Body of pancreas (tissue), 4 donors: ENCODE data around the gene NCAM2. TPM values are rescaled to one million over a fixed set of nuclear protein-coding genes. Genes with fewer than 3 reads are reported as not detected.

ENCODE experiments used
- ATAC-seq: fragments of 150-250 bp; one replicate; pipeline ENCODE4 v1.9.1; 2016
- DNase-seq, 4 donors: peaks; one replicate each; pipeline ENCODE4 v3.0.0-alpha.2; 2019
- H3K27ac ChIP-seq, 4 donors: fragments of 200-600 bp; sonication (generic); 1 replicate in 3 of 4; 2 replicates in 1 of 4; pipeline versions ENCODE4 v1.5.1 to v1.6.1; 2016 to 2019; ENCODE audit warnings: mild to moderate bottlenecking in 1 of 4, mixed read lengths in 1 of 4, moderate library complexity in 1 of 4
- H3K27me3 ChIP-seq, 2 donors: fragments of 200-600 bp; sonication (generic); one replicate each; pipeline ENCODE4 v1.6.0; 2016; ENCODE audit warnings: mild to moderate bottlenecking in 1 of 2
- H3K36me3 ChIP-seq, 2 donors: fragments of 200-600 bp; sonication (generic); replicated peaks in 1 of 2; 2 replicates each; pipeline ENCODE4 v1.5.1; 2016; ENCODE audit warnings: low read depth in 2 of 2; ENCODE audit not compliant: insufficient read depth in 1 of 2
- H3K4me1 ChIP-seq: fragments of 200-600 bp; sonication (generic); one replicate; pipeline ENCODE4 v1.6.0; 2016
- H3K4me3 ChIP-seq, 2 donors: fragments of 200-600 bp; sonication (generic); 1 replicate in 1 of 2; 2 replicates in 1 of 2; pipeline ENCODE4 v1.5.1; 2016 to 2019
- H3K9me3 ChIP-seq, 3 donors: fragments of 200-600 bp; sonication (generic); 1 replicate in 2 of 3; 2 replicates in 1 of 3; pipeline ENCODE4 v1.5.1; 2016
- POLR2A ChIP-seq, 3 donors: fragments of 450-650 bp; IDR thresholded peaks; one replicate each; pipeline ENCODE4 v1.6.1; 2016; ENCODE audit warnings: antibody characterized with exemption in 3 of 3, mild to moderate bottlenecking in 2 of 3
- WGBS, 2 donors: methylation state at CpG; one replicate each; pipeline ENCODE4 v1.1.5; 2017; 5-methylcytosine and 5-hydroxymethylcytosine counted together
- intact Hi-C: fragments of 100-400 bp; cut with DNase I; formaldehyde crosslinking; loops from one replicate; pipeline ENCODE4 v1.15.1; 2023
- total RNA-seq, 2 donors: library from RNA; depleted of rRNA; stranded (reverse); fragments of >200 nt; gene quantifications; one replicate each; pipeline ENCODE4 v1.1.0, GENCODE V29; 2016
- TF ChIP-seq, protein P1 (sequence below), 7 experiments: fragments of 450-650 bp in 4 of 7; fragments of 200-600 bp in 3 of 7; sonication (generic) in 3 of 7; IDR thresholded peaks; one replicate each; pipeline ENCODE4 v1.5.1; 2016 to 2019; ENCODE audit warnings: antibody characterized with exemption in 7 of 7

Gene NCAM2
- total RNA-seq, 2 donors from 2014 or later, result under 0.01 to 0.26 TPM

DNA sequence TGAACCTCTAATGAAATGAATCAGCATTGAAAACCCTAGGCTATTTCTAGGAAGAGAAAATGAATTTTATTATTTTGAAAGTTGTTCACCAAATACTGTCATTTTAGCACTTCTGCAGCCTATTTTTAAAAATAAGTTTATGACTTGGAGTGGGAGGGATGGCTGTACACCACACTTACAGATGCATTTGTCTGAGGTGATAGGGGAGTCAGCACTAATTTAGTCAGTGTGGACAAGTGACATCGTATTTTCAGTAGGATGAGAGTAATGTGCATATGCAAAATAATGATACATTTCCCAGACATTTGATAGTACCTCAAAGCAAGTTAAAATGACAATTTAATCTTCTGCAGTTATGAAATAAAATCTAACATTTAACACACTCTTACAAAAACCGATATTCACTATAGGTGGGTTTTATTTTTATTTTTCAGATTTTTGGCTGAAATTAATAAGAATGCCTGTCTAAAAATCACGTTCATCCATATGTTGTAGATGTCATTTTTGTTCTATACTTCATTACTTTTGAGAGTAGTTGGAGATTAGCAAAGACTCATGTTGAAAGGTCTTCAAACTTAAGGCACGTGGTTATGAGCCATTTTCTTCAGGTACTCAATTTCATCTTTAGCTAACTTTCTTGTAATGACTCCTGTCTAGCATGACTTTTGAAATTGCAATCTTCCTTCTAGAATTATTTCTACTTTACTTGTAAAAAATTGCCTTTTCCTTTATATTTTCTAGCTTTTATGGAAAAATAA is 186.7 kb downstream of the NCAM2 start:
- H3K36me3 ChIP-seq, result no peaks in the 10 kb centered on the region
- H3K4me3 ChIP-seq, result no peak overlapping the region
- DNase-seq, result no peak
- H3K9me3 ChIP-seq, result no peaks in the 10 kb centered on the region
- H3K27me3 ChIP-seq, result no peaks in the 10 kb centered on the region
- no peak overlapping the region for H3K27ac ChIP-seq
- no peak for ATAC-seq
- no peak for TF ChIP-seq POLR2A (IDR thresholded peaks at IDR 0.05)
- TF ChIP-seq, protein P1, sequence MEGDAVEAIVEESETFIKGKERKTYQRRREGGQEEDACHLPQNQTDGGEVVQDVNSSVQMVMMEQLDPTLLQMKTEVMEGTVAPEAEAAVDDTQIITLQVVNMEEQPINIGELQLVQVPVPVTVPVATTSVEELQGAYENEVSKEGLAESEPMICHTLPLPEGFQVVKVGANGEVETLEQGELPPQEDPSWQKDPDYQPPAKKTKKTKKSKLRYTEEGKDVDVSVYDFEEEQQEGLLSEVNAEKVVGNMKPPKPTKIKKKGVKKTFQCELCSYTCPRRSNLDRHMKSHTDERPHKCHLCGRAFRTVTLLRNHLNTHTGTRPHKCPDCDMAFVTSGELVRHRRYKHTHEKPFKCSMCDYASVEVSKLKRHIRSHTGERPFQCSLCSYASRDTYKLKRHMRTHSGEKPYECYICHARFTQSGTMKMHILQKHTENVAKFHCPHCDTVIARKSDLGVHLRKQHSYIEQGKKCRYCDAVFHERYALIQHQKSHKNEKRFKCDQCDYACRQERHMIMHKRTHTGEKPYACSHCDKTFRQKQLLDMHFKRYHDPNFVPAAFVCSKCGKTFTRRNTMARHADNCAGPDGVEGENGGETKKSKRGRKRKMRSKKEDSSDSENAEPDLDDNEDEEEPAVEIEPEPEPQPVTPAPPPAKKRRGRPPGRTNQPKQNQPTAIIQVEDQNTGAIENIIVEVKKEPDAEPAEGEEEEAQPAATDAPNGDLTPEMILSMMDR (IDR thresholded peaks at IDR 0.05), result no peak
- intact Hi-C loops, result no loop called here
- WGBS, 2 donors, result 52 to 71% methylated on average over 4 of the region's 4 CpGs
- no peaks in the 10 kb centered on the region for H3K4me1 ChIP-seq

DNA sequence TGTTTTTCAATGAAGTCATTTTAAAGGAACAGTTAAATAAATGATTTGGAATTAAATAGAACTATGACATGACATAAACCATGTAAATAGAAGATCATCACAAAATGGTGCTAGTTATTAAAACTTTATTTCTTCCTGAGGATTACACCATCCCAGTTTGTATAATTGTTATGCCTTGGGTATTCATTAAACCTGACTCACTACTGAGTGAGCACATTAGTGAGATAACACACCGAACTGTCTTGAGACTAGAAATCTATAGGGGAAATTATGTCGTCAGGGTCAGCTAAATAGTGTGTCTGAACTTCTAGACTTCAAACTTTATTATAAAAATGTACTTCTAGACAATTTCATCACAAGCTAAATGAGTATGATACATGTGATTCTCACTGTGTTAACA is 189.4 kb downstream of the NCAM2 start:
- TF ChIP-seq POLR2A (IDR thresholded peaks at IDR 0.05), result no peak
- TF ChIP-seq, protein P1 (IDR thresholded peaks at IDR 0.05), result no peak
- H3K27ac ChIP-seq, result no peak overlapping the region
- H3K36me3 ChIP-seq, result no peaks in the 10 kb centered on the region
- no peak overlapping the region for H3K4me3 ChIP-seq
- H3K27me3 ChIP-seq, result no peaks in the 10 kb centered on the region
- DNase-seq, result no peak
- no peaks in the 10 kb centered on the region for H3K9me3 ChIP-seq
- no peaks in the 10 kb centered on the region for H3K4me1 ChIP-seq
- WGBS, 2 donors, result 8 to 9% methylated on average over 2 of the region's 2 CpGs
- no peak for ATAC-seq
- intact Hi-C loops, result no loop called here

DNA sequence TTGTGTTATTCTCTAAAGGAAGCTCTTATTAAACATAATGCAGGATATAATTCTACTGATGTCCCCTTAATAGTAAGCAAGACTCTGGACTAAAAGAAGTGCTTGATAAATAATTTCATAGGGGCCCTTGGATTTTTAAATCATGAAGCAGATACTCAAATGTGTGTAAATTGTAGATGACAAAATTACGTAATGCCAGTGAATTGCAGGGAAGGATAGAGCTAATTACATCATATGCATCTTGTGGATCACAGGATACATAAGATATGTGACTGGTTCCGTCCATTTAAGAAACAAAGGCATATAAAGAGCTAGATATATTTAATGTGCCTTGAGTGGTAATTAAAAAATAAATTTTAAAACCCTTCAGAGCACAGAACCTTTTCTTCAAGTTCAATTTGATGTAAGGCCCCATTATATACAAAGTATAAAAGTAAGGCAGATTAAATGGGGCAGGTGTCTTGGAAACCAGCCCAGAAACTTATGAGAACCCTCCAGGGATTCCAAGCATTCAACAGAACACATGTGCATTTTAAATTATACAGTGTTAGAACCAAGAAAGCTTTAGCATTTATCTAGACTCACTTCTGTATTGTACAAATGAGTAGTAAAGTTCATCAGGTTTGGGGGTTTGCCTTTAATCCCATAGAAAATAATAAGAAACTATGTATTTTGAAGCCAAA is 190.4 kb downstream of the NCAM2 start:
- TF ChIP-seq POLR2A (IDR thresholded peaks at IDR 0.05), result no peak
- TF ChIP-seq, protein P1 (IDR thresholded peaks at IDR 0.05), result no peak
- no peak overlapping the region for H3K4me3 ChIP-seq
- no peaks in the 10 kb centered on the region for H3K27me3 ChIP-seq
- H3K36me3 ChIP-seq, result no peaks in the 10 kb centered on the region
- 38 to 68% methylated on average over 2 of the region's 2 CpGs for WGBS, 2 donors
- H3K4me1 ChIP-seq, result no peaks in the 10 kb centered on the region
- ATAC-seq (no peak), DNase-seq (no peak)
- H3K9me3 ChIP-seq, result no peaks in the 10 kb centered on the region
- intact Hi-C loops, result no loop called here
- no peak overlapping the region for H3K27ac ChIP-seq

DNA sequence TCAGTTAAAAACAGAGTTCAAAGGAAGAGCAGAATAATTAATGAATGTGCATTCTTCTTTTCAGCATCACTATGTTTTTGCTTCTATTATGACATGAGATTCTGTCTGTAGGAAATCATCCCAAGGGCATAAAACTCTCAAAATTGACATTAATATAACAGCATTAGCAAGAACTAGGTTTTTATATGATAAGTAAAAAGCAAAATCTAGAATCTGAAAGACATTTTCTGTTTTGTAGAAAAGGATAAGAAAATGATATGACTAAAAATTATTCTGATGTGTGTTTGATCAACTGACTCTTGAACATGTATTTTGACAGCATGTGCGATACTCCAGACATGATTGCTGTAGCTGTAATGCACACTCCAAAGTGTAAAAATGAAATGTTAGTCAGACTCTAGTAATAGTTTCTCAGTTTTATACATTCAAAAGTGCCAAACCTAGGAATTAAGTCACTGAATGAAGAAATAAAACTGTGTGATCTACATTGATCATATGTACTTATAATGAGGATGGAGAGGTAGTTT is 197.3 kb downstream of the NCAM2 start:
- no peak for DNase-seq
- 68 to 88% methylated on average over 1 of the region's 1 CpG for WGBS, 2 donors
- Histone ChIP-seq H3K27me3 (no peaks in the 10 kb centered on the region), H3K9me3 (no peaks in the 10 kb centered on the region), H3K4me3 (no peak overlapping the region), H3K4me1 (no peaks in the 10 kb centered on the region), H3K27ac (no peak overlapping the region), H3K36me3 (no peaks in the 10 kb centered on the region)
- TF ChIP-seq, protein P1 (IDR thresholded peaks at IDR 0.05), result no peak
- TF ChIP-seq POLR2A (IDR thresholded peaks at IDR 0.05), result no peak
- ATAC-seq, result no peak
- intact Hi-C loops, result no loop called here
